A673 (cell line): ENCODE measurements around the gene CELSR3. TPM values are rescaled to one million over a fixed set of nuclear protein-coding genes. Genes with fewer than 3 reads are reported as not detected.

ENCODE experiments used
- BruUV-seq: library from RNA; stranded (reverse); fragments of 400-500 nt; replicated peaks from 2 replicates; lab custom pipeline; 2021; lab: Mats Ljungman, UMichigan
- CTCF ChIA-PET: fragments of 300-600 bp; sonication (Branson Sonifier 250); formaldehyde crosslinking; loops from one replicate; lab custom pipeline; 2022; ENCODE audit warnings: antibody characterized with exemption; lab: Charles Lee
- POLR2A ChIA-PET: fragments of 300-600 bp; sonication (Branson Sonifier 250); formaldehyde crosslinking; loops from one replicate; lab custom pipeline; 2022; ENCODE audit warnings: antibody characterized with exemption; ENCODE audit not compliant: low non-redundant PET; lab: Charles Lee
- DNase-seq: peaks from one replicate; pipeline ENCODE4 v3.0.0-alpha.2; 2015; ENCODE audit warnings: low spot score
- H3K27ac ChIP-seq: fragments of 200-600 bp; sonication (generic); 2 replicates; pipeline ENCODE4 v1.5.1; 2016; ENCODE audit warnings: mixed run types, low read depth, mild to moderate bottlenecking, mixed read lengths, antibody characterized with exemption, low read length; ENCODE audit not compliant: poor library complexity, severe bottlenecking
- H3K27me3 ChIP-seq: fragments of 200-600 bp; sonication (generic); replicated peaks from 2 replicates; pipeline ENCODE4 v1.6.1; 2017; ENCODE audit warnings: mixed run types, low read depth, mild to moderate bottlenecking, mixed read lengths, antibody characterized with exemption, low read length; ENCODE audit not compliant: insufficient read depth, poor library complexity
- H3K36me3 ChIP-seq: fragments of 200-600 bp; sonication (generic); 2 replicates; pipeline ENCODE4 v1.6.1; 2016; ENCODE audit warnings: mixed run types, mild to moderate bottlenecking, mixed read lengths, antibody characterized with exemption, low read length; ENCODE audit not compliant: insufficient read depth, poor library complexity, severe bottlenecking
- H3K4me1 ChIP-seq: fragments of 200-600 bp; sonication (generic); 2 replicates; pipeline ENCODE4 v1.6.1; 2017; ENCODE audit warnings: mixed run types, mild to moderate bottlenecking, mixed read lengths, antibody characterized with exemption, low read length; ENCODE audit not compliant: insufficient read depth, poor library complexity, severe bottlenecking
- H3K4me3 ChIP-seq: fragments of 200-600 bp; sonication (generic); 2 replicates; pipeline ENCODE4 v1.5.1; 2016; ENCODE audit warnings: low read depth, mixed run types, mild to moderate bottlenecking, mixed read lengths, low read length; ENCODE audit not compliant: poor library complexity, severe bottlenecking
- H3K9me3 ChIP-seq: fragments of 200-600 bp; sonication (generic); 2 replicates; pipeline ENCODE4 v1.6.1; 2016; ENCODE audit warnings: mixed run types, low read depth, mild to moderate bottlenecking, mixed read lengths, antibody characterized with exemption, low read length; ENCODE audit not compliant: poor library complexity, severe bottlenecking
- EZH2 ChIP-seq: fragments of 200-600 bp; sonication (generic); IDR thresholded peaks from 2 replicates; pipeline ENCODE4 v1.6.1; 2017; ENCODE audit warnings: borderline replicate concordance, low read depth, mild to moderate bottlenecking, mixed read lengths, antibody characterized with exemption, low read length; ENCODE audit not compliant: poor library complexity, severe bottlenecking
- intact Hi-C: fragments of 100-400 bp; cut with micrococcal nuclease; formaldehyde crosslinking; loops from one replicate; pipeline ENCODE4 v1.10.0; 2022; ENCODE audit not compliant: unreplicated experiment
- total RNA-seq: library from RNA; stranded (reverse); gene quantifications from 2 replicates; pipeline ENCODE4 v1.2.3, GENCODE V29; 2021
- TF ChIP-seq, protein P1 (sequence below): fragments of 300-800, 200-600 bp; sonication (generic); conservative IDR thresholded peaks from 2 replicates; pipeline ENCODE4 v1.5.1; 2017; ENCODE audit warnings: low read depth, mild to moderate bottlenecking, antibody characterized with exemption, low read length, moderate library complexity, mixed read lengths

CELSR3 gene
- total RNA-seq, 1 experiment from 2014 or later: 1.2 TPM

GRCh38 chr3:48629894-48630293 is 32.8 kb downstream of the CELSR3 start:
- Histone ChIP-seq H3K4me1 (no peaks in the 10 kb centered on the region), H3K9me3 (no peaks in the 10 kb centered on the region), H3K27ac (no peak overlapping the region), H3K4me3 (no peak overlapping the region), H3K36me3 (no peaks in the 10 kb centered on the region), H3K27me3 (no peaks in the 10 kb centered on the region)
- TF ChIP-seq, protein P1, sequence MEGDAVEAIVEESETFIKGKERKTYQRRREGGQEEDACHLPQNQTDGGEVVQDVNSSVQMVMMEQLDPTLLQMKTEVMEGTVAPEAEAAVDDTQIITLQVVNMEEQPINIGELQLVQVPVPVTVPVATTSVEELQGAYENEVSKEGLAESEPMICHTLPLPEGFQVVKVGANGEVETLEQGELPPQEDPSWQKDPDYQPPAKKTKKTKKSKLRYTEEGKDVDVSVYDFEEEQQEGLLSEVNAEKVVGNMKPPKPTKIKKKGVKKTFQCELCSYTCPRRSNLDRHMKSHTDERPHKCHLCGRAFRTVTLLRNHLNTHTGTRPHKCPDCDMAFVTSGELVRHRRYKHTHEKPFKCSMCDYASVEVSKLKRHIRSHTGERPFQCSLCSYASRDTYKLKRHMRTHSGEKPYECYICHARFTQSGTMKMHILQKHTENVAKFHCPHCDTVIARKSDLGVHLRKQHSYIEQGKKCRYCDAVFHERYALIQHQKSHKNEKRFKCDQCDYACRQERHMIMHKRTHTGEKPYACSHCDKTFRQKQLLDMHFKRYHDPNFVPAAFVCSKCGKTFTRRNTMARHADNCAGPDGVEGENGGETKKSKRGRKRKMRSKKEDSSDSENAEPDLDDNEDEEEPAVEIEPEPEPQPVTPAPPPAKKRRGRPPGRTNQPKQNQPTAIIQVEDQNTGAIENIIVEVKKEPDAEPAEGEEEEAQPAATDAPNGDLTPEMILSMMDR: no peak
- no peak for TF ChIP-seq EZH2
- POLR2A ChIA-PET: no interaction called here
- intact Hi-C loops: no loop called here
- BruUV-seq: no TSS peak
- CTCF ChIA-PET: no interaction called here
- DNase-seq: no peak

GRCh38 chr3:48628277-48629017 is 34.2 kb downstream of the CELSR3 start:
- Histone ChIP-seq H3K4me3 (no peak overlapping the region), H3K9me3 (no peaks in the 10 kb centered on the region), H3K4me1 (no peaks in the 10 kb centered on the region), H3K27me3 (no peaks in the 10 kb centered on the region), H3K36me3 (no peaks in the 10 kb centered on the region), H3K27ac (no peak overlapping the region)
- ChIA-PET CTCF (no interaction called here), POLR2A (no interaction called here)
- no peak for DNase-seq
- BruUV-seq: no TSS peak
- intact Hi-C loops: no loop called here
- TF ChIP-seq EZH2: no peak
- TF ChIP-seq, protein P1: no peak

GRCh38 chr3:48625600-48625999 is 37.1 kb downstream of the CELSR3 start:
- no TSS peak for BruUV-seq
- ChIA-PET CTCF (no interaction called here), POLR2A (no interaction called here)
- H3K36me3 ChIP-seq: no peaks in the 10 kb centered on the region
- intact Hi-C loops: no loop called here
- H3K9me3 ChIP-seq: no peaks in the 10 kb centered on the region
- H3K4me1 ChIP-seq: no peaks in the 10 kb centered on the region
- H3K27me3 ChIP-seq: no peaks in the 10 kb centered on the region
- TF ChIP-seq, protein P1: no peak
- no peak for TF ChIP-seq EZH2
- H3K4me3 ChIP-seq: no peak overlapping the region
- no peak for DNase-seq
- no peak overlapping the region for H3K27ac ChIP-seq
